ENCODE measurements around the gene MEP1A. TPM values are rescaled to one million over a fixed set of nuclear protein-coding genes. Genes with fewer than 3 reads are reported as not detected.

The MEP1A gene
- total and polyA plus RNA-seq, 7 donors = 0.04 to 0.21 TPM; not detected in 5

DNA sequence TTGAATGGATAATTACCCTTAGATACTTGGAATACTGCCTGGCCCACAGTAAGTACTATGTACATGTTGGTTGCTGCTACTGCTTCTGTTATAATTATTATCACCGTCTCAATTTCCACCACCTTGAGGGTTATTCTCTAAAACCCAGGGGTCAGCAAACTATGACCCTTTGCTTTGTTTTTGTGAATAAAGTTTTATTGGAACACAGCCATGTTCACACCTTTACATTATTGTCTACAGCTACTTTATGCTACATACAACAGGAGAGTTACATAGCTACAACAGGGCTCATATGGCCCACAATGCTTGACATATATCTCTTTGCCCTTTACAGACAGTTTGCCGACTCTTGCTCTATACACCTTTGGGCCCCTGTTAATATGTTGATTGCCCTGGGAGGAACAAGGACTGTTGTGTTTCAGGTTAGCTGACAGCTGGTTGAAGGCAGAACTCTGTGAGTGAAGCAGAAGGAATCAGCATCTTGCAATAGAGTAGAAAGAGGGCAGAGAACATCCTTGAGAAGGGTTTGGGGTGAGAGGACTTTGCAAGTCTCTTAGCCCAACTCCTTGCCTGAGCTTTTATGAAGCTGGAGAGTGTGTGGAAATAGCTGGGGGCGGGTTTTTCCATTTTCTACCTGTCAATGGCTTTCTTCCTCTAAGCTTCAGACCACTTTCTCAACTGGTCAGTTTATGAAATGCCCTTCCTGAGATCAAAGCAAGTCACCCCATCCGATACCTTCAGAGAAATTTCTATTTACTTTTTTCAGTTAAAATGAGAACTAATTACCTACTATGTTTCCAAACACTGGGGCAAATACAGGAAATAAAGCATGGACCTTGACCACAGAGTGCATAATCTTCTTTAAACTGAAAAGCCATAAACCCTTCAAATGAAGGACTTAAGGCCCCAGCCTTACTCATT, 3.5 kb upstream of the MEP1A start:
- no peak overlapping the region for H3K27ac ChIP-seq
- intact Hi-C loops (cut with DNase I) = loop anchor here in 1 of 2 donors (10.0 kb wide), 1 partner anchor 365 kb away; no protein-coding TSS in a partner anchor
- 68 to 84% (median 79%) methylated on average over 4 of the region's 4 CpGs for WGBS, 3 donors

GRCh38 chr6:46790355-46790874, 2.8 kb upstream of the MEP1A start:
- ATAC-seq (no peak), DNase-seq (no peak)
- TF ChIP-seq CTCF (IDR thresholded peaks at IDR 0.05) = no peak
- intact Hi-C loops (cut with DNase I) = no loop called here
- H3K27ac ChIP-seq = no peak overlapping the region
- H3K9me3 ChIP-seq = no peaks in the 10 kb centered on the region
- no peak overlapping the region for H3K4me3 ChIP-seq
- no peaks in the 10 kb centered on the region for H3K27me3 ChIP-seq (ENCODE audit: insufficient read depth in 3 of 3, low read length in 2 of 3)
- H3K36me3 ChIP-seq (ENCODE audit: insufficient read depth in 1 of 2, low read depth in 1 of 2) = no peaks in the 10 kb centered on the region
- no peaks in the 10 kb centered on the region for H3K4me1 ChIP-seq

More for the DNA sequence above, 3.5 kb upstream of the MEP1A start:
- no peak for TF ChIP-seq CTCF (IDR thresholded peaks at IDR 0.05)
- H3K36me3 ChIP-seq (ENCODE audit: insufficient read depth in 1 of 2, low read depth in 1 of 2) = no peaks in the 10 kb centered on the region
- no peak for ATAC-seq
- H3K4me1 ChIP-seq = no peaks in the 10 kb centered on the region
- no peak overlapping the region for H3K4me3 ChIP-seq
- no peaks in the 10 kb centered on the region for H3K9me3 ChIP-seq
- no peaks in the 10 kb centered on the region for H3K27me3 ChIP-seq (ENCODE audit: insufficient read depth in 3 of 3, low read length in 2 of 3)
- DNase-seq = no peak

GRCh38 chr6:46792635-46793034, 554 bp upstream of the MEP1A start:
- 0 to 45% (median 36%) methylated on average over 1 of the region's 1 CpG for WGBS, 3 donors
- TF ChIP-seq CTCF (IDR thresholded peaks at IDR 0.05) = no peak
- Histone ChIP-seq H3K9me3 (no peaks in the 10 kb centered on the region), H3K27ac (no peak overlapping the region), H3K36me3 (ENCODE audit: insufficient read depth in 1 of 2, low read depth in 1 of 2) (no peaks in the 10 kb centered on the region), H3K4me3 (no peak overlapping the region), H3K4me1 (no peaks in the 10 kb centered on the region), H3K27me3 (ENCODE audit: insufficient read depth in 3 of 3, low read length in 2 of 3) (no peaks in the 10 kb centered on the region)
- no peak for ATAC-seq
- intact Hi-C loops (cut with DNase I) = no loop called here
- DNase-seq = no peak

DNA sequence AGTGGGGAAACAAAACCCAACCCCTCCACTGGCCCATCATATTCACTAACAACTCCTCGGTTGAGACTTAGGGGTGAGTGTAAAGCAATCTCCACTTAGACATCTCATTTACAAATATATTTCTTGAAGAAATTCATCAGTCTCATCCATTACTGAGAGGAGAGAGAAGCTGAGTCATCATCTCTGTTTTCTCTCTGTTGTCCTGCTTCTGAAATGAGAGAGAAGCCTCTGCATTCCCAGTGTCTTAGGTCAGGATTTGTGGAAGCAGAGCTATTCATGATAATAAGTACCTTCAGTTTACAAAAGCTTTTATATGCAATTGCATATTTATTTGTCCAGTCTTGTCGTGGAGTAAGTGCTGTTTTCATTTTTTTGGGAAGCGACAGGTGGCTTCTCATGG, 879 bp downstream of the MEP1A start:
- Histone ChIP-seq H3K27ac (no peak overlapping the region), H3K36me3 (ENCODE audit: insufficient read depth in 1 of 2, low read depth in 1 of 2) (no peaks in the 10 kb centered on the region), H3K27me3 (ENCODE audit: insufficient read depth in 3 of 3, low read length in 2 of 3) (no peaks in the 10 kb centered on the region), H3K4me3 (no peak overlapping the region), H3K9me3 (no peaks in the 10 kb centered on the region), H3K4me1 (no peaks in the 10 kb centered on the region)
- WGBS, 3 donors = 78 to 84% (median 78%) methylated on average over 3 of the region's 3 CpGs
- DNase-seq (no peak), ATAC-seq (no peak)
- intact Hi-C loops (cut with DNase I) = no loop called here
- TF ChIP-seq CTCF (IDR thresholded peaks at IDR 0.05) = no peak
